Neural progenitor cell (in vitro differentiated cells): ENCODE data around the gene AK8. TPM values are rescaled to one million over a fixed set of nuclear protein-coding genes. Genes with fewer than 3 reads are reported as not detected.

Experiments
- DNase-seq: peaks from one replicate; pipeline ENCODE4 v3.0.0-alpha.2; 2016; ENCODE audit warnings: low spot score
- H2AFZ ChIP-seq: fragments of 200-600 bp; sonication (generic); replicated peaks from 2 replicates; pipeline ENCODE4 v1.6.1; 2016; ENCODE audit warnings: antibody characterized with exemption
- H3F3A ChIP-seq: fragments of 200-600 bp; sonication (generic); 2 replicates; pipeline ENCODE4 v1.6.1; 2016; ENCODE audit warnings: antibody characterized with exemption, low read depth
- H3K27ac ChIP-seq: fragments of 200-600 bp; sonication (generic); 2 replicates; pipeline ENCODE4 v1.5.1; 2016; ENCODE audit warnings: mild to moderate bottlenecking
- H3K27me3 ChIP-seq: fragments of 200-600 bp; sonication (generic); 2 replicates; pipeline ENCODE4 v1.6.1; 2016; ENCODE audit warnings: mild to moderate bottlenecking, moderate library complexity
- H3K36me3 ChIP-seq: fragments of 200-600 bp; sonication (generic); 2 replicates; pipeline ENCODE4 v1.5.1; 2016
- H3K4me1 ChIP-seq: fragments of 200-600 bp; sonication (generic); 2 replicates; pipeline ENCODE4 v1.6.1; 2016; ENCODE audit warnings: mixed run types
- H3K4me2 ChIP-seq: fragments of 200-600 bp; sonication (generic); 2 replicates; pipeline ENCODE4 v1.6.1; 2016
- H3K4me3 ChIP-seq: fragments of 200-600 bp; sonication (generic); 2 replicates; pipeline ENCODE4 v1.5.1; 2016
- H3K79me2 ChIP-seq: fragments of 200-600 bp; sonication (generic); 2 replicates; pipeline ENCODE4 v1.6.1; 2016; ENCODE audit warnings: low read depth
- H3K9ac ChIP-seq: fragments of 200-600 bp; sonication (generic); 2 replicates; pipeline ENCODE4 v1.6.1; 2016
- H3K9me3 ChIP-seq: fragments of 200-600 bp; sonication (generic); 2 replicates; pipeline ENCODE4 v1.5.1; 2016; ENCODE audit warnings: low read depth
- H4K20me1 ChIP-seq: fragments of 200-600 bp; sonication (generic); 2 replicates; pipeline ENCODE4 v1.6.1; 2016; ENCODE audit warnings: low read depth
- H3K27ac Mint-ChIP-seq: 3 replicates; pipeline ENCODE4 v1.8.0; 2021; ENCODE audit warnings: mixed read lengths
- H3K27me3 Mint-ChIP-seq: 2 replicates; pipeline ENCODE4 v1.8.0; 2022; ENCODE audit warnings: low read depth, mild to moderate bottlenecking, inconsistent platforms, moderate library complexity, mixed read lengths; ENCODE audit not compliant: insufficient read depth
- H3K36me3 Mint-ChIP-seq: 3 replicates; pipeline ENCODE4 v1.8.0; 2021; ENCODE audit warnings: mixed read lengths
- H3K4me1 Mint-ChIP-seq: 3 replicates; pipeline ENCODE4 v1.8.0; 2021; ENCODE audit warnings: mixed read lengths
- H3K4me3 Mint-ChIP-seq: 3 replicates; pipeline ENCODE4 v1.8.0; 2021; ENCODE audit warnings: mild to moderate bottlenecking, moderate library complexity, mixed read lengths
- H3K9me3 Mint-ChIP-seq: 3 replicates; pipeline ENCODE4 v1.8.0; 2020; ENCODE audit warnings: mixed read lengths
- EZH2 ChIP-seq: fragments of 200-600 bp; sonication (generic); IDR thresholded peaks from 2 replicates; pipeline ENCODE4 v1.6.1; 2017; ENCODE audit warnings: antibody characterized with exemption, mild to moderate bottlenecking, moderate library complexity
- EZH2phosphoT487 ChIP-seq: fragments of 200-600 bp; sonication (generic); IDR thresholded peaks from 2 replicates; pipeline ENCODE4 v1.6.1; 2017; ENCODE audit warnings: antibody characterized with exemption
- total RNA-seq: library from RNA; depleted of rRNA; stranded (reverse); fragments of >200 nt; gene quantifications from 2 replicates; pipeline ENCODE4 v1.2.3, GENCODE V29; 2015; ENCODE audit warnings: low replicate concordance
- TF ChIP-seq, protein P1 (sequence below): fragments of 200-600 bp; sonication (generic); IDR thresholded peaks from 2 replicates; pipeline ENCODE4 v1.5.1; 2017; ENCODE audit warnings: antibody characterized with exemption, mild to moderate bottlenecking

Gene AK8
- total RNA-seq, 1 donor from 2014 or later, result 0.43 TPM

DNA sequence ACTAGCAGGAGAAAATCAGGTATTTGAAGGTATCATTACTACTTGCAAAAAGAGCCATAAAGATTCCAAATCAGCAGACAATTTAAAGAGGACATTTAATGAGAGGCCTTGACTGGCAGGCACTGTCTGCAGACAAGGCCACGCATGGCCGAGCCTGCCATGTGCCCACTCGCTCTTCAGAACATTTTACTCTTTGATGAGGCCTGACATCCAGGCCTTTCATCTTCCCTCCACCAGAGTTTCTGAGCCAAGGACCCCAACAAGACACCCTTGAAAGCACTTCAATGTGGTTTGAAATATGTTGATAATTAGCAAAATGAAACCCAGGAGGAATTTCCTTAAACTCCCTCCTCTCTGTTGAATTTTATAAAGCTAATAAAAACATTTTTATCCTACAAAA is 16.4 kb downstream of the AK8 start:
- Histone ChIP-seq H3K36me3 (no peaks in the 10 kb centered on the region), H3K9me3 (no peaks in the 10 kb centered on the region), H3K4me2 (no peak overlapping the region), H2AFZ (no peak overlapping the region), H3K79me2 (no peaks in the 10 kb centered on the region), H3K27me3 (no peaks in the 10 kb centered on the region), H3F3A (peaks cover 4% of the 10 kb centered on the region), H3K4me3 (no peak overlapping the region), H4K20me1 (no peaks in the 10 kb centered on the region), H3K9ac (no peak overlapping the region), H3K4me1 (peaks cover 15% of the 10 kb centered on the region), H3K27ac (no peak overlapping the region)
- Mint-ChIP-seq H3K4me3 (peak overlapping the region; percentile 9), H3K9me3 (no peaks in the 10 kb centered on the region), H3K27me3 (peaks cover 2% of the 10 kb centered on the region), H3K27ac (peak overlapping the region; percentile 76), H3K36me3 (no peaks in the 10 kb centered on the region), H3K4me1 (peaks cover 35% of the 10 kb centered on the region)
- no peak for DNase-seq
- TF ChIP-seq EZH2, result no peak
- TF ChIP-seq, protein P1, sequence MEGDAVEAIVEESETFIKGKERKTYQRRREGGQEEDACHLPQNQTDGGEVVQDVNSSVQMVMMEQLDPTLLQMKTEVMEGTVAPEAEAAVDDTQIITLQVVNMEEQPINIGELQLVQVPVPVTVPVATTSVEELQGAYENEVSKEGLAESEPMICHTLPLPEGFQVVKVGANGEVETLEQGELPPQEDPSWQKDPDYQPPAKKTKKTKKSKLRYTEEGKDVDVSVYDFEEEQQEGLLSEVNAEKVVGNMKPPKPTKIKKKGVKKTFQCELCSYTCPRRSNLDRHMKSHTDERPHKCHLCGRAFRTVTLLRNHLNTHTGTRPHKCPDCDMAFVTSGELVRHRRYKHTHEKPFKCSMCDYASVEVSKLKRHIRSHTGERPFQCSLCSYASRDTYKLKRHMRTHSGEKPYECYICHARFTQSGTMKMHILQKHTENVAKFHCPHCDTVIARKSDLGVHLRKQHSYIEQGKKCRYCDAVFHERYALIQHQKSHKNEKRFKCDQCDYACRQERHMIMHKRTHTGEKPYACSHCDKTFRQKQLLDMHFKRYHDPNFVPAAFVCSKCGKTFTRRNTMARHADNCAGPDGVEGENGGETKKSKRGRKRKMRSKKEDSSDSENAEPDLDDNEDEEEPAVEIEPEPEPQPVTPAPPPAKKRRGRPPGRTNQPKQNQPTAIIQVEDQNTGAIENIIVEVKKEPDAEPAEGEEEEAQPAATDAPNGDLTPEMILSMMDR, result no peak

DNA sequence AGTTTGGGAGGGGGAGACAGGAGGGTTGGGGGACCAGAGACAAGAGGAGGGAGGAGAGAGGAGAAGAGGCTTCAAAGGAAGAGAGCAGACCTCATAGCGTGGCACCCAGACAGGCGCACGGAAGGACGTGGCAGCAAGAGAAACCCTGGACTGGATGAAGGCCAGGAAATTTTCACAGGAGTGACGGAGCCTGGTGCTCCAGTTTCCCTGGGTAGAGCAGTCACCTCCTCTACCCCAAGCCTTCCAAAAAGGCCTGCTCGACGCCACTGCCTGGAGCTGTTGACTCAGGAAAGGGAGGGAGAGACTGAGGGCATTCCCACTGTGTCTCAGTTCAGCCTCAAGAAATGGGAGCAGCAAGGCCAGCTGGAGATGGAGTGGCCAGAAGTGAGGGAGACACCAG is 19.3 kb downstream of the AK8 start:
- H3K36me3 Mint-ChIP-seq, result no peaks in the 10 kb centered on the region
- H3K9me3 Mint-ChIP-seq, result no peaks in the 10 kb centered on the region
- peaks cover 15% of the 10 kb centered on the region for H3K4me1 ChIP-seq
- peaks cover 4% of the 10 kb centered on the region for H3F3A ChIP-seq
- H3K4me3 Mint-ChIP-seq, result no peak overlapping the region
- no peaks in the 10 kb centered on the region for H3K9me3 ChIP-seq
- no peak for DNase-seq
- H3K36me3 ChIP-seq, result no peaks in the 10 kb centered on the region
- no peak overlapping the region for H3K4me2 ChIP-seq
- H3K9ac ChIP-seq, result no peak overlapping the region
- no peaks in the 10 kb centered on the region for H3K79me2 ChIP-seq
- H4K20me1 ChIP-seq, result no peaks in the 10 kb centered on the region
- H2AFZ ChIP-seq, result no peak overlapping the region
- H3K27ac ChIP-seq, result no peak overlapping the region
- H3K27ac Mint-ChIP-seq, result no peak overlapping the region
- H3K27me3 Mint-ChIP-seq, result peaks cover 2% of the 10 kb centered on the region
- H3K4me1 Mint-ChIP-seq, result peaks cover 34% of the 10 kb centered on the region
- TF ChIP-seq EZH2, result no peak
- TF ChIP-seq EZH2phosphoT487, result no peak
- TF ChIP-seq, protein P1, result no peak
- H3K4me3 ChIP-seq, result no peak overlapping the region
- no peaks in the 10 kb centered on the region for H3K27me3 ChIP-seq

DNA sequence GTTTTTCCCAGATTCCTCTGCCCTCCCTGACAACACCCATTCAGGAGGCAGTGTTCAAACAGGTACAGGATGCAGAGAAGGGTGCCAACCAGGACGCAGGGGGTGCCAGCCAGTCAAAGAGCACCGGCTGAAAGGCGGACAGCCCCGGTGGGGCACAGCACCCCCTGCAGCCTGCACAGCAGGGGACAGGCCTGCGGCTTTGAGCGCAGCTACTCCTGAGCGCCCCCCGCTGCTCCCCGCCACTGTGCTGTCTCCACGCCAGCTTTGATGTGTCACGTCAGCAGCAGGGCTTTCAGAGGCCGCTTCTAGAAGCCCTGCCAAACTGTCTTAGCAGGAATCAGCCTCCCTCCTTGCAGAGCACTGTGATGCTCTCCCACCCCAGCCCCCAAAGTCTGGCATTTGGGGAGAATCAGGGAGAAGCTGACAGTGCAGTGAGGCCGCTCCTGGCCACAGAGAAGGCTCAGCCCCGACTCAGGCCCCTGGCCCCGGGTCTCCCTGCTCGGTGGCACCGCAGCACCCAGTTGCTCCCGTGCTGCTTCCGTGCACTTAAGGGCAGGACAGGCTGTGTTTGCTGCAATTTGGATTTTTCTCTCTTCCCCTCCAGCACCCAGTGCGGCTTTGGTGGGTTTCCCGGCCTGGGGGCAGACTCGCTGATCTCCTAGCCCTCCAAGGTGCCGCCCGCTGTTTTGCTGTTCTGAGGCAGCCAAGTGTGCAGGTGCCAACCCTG is 20.3 kb downstream of the AK8 start:
- H3K9ac ChIP-seq, result no peak overlapping the region
- no peak overlapping the region for H3K27ac ChIP-seq
- H3K4me1 ChIP-seq, result peaks cover 15% of the 10 kb centered on the region
- DNase-seq, result peak; percentile 62
- TF ChIP-seq, protein P1, result peak; percentile 10
- TF ChIP-seq EZH2, result no peak
- no peak for TF ChIP-seq EZH2phosphoT487
- H4K20me1 ChIP-seq, result no peaks in the 10 kb centered on the region
- Mint-ChIP-seq H3K4me3 (no peak overlapping the region), H3K36me3 (no peaks in the 10 kb centered on the region), H3K4me1 (peaks cover 34% of the 10 kb centered on the region), H3K27ac (peak overlapping the region; percentile 85), H3K27me3 (peaks cover 2% of the 10 kb centered on the region), H3K9me3 (peaks cover under 1% of the 10 kb centered on the region)
- H3K4me2 ChIP-seq, result peak overlapping the region; percentile 15
- H3K79me2 ChIP-seq, result no peaks in the 10 kb centered on the region
- H3K36me3 ChIP-seq, result no peaks in the 10 kb centered on the region
- H3K27me3 ChIP-seq, result no peaks in the 10 kb centered on the region
- no peak overlapping the region for H3K4me3 ChIP-seq
- no peaks in the 10 kb centered on the region for H3K9me3 ChIP-seq
- H2AFZ ChIP-seq, result peak overlapping the region; percentile 63
- peaks cover 4% of the 10 kb centered on the region for H3F3A ChIP-seq
